NCI-H226 (cell line): Measurements from ENCODE around the gene ESRP2.

Experiments
- DNase-seq: peaks from one replicate; pipeline ENCODE4 v3.0.0-alpha.2; 2015

Gene ESRP2

DNA sequence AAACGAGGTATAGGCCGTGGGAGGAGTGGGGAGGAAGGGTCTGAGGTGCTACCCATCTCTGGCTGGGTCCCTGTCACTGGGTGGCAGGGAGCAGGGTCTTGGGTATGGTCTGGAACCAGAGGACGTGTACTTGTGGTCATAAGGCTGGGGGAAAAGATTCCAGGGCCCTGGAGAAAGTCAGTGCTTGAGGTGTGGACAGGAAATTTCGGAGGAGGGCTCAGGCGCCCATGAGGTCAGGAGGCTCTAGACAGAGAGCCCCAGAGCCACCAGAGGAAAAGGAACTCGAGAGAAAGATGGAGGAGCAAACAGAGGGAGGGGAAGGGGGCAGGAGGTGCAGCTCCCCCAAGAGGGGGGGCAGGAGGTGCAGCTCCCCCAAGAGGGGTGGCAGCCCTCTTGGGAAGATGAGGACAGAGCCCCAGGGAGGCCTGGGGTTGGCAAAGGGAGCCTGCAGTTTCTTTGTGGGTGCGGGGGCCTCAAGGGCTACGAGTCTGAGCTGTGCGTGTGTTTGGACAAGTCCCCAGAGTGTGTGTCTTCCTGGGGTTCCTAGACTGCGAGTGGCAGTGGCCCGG is 27.7 kb upstream of the ESRP2 start:
- no peak for DNase-seq

DNA sequence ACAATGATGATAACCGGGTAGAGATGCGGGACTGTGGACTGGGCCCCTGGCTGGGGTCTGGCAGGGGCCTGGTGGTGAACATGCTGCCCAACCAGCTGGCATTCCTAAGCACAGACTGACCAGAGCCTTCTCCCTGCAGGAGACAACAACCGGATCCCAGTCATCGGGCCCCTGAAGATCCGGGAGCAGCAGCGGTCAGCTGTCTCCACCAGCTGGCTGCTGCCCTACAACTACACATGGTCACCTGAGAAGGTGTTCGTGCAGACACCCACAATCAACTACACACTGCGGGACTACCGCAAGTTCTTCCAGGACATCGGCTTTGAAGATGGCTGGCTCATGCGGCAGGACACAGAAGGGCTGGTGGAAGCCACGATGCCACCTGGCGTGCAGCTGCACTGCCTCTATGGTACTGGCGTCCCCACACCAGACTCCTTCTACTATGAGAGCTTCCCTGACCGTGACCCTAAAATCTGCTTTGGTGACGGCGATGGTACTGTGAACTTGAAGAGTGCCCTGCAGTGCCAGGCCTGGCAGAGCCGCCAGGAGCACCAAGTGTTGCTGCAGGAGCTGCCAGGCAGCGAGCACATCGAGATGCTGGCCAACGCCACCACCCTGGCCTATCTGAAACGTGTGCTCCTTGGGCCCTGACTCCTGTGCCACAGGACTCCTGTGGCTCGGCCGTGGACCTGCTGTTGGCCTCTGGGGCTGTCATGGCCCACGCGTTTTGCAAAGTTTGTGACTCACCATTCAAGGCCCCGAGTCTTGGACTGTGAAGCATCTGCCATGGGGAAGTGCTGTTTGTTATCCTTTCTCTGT is 23.3 kb upstream of the ESRP2 start:
- DNase-seq = no peak

DNA sequence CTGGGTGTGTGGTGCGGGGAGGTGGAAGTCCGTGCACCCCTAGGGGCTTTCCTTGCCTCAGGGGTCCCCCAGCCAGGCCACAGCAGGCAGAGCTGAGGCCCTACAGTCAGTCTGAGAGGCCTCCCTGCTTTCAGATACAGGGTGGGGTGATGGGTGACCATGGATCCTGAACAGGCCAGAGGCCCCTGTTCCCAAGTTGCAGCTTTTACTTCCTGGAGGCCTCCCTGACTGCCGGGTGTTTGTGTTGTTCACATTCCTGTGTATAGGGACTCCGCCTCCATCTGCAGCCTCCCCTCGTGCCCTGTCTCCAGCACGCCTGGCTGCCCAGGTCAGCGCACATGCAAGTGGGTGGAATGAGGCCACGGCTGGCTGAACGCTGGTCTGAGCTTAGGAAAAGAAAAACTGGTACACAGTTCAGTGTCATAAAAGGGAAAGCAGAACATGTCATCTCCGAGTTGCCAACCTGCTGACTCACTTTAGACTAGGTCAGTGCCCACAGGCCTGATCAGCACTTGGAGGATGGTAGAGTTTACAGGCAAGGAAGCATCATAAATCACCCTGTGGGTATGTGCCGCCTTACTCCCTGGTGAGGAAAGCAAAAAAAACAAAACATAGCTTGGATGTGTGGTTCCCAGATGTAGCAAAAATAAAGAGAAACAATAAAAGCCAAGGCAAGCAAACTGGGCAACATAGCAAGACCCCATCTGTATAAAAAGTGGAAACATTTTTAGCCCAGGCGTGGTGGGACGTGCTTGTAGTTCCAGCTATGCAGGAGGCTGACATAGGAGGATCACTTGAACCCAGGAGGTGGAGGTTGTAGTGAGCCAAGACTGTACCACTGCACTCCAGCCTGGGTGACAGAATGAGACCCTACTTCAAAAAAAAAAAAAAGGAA is 22.2 kb upstream of the ESRP2 start:
- DNase-seq = peak; percentile 80

DNA sequence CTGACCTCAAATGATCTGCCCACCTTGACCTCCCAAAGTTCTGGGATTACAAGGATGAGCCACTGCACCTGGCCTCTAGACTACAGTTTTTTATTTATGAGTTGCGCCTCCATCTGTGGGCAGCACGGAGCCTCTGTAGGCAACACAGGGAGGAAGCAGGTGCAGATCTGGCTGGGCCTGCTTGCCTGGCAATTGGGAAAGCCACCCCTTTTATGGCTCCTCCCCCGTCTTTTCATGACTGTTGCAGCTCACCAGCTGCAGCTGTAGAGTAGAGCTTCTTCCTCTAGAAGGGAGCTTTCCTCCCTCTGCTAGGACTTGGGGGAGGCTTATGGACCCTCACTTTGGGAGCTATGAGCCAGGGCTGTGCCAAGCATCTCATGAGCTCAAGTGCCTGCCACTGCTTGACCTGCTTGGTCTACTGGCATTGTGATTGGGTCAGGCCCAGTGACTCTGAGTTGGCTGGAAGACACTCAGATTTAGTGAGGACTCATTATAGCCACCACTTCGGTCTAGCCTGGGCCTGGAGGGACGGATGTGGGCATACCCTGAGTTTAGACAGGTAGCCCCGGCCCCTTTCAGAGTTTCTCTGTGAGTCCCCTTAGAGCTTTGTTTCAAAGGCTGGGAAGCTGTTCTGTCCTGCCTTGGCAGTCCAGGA is 21.5 kb upstream of the ESRP2 start:
- no peak for DNase-seq

DNA sequence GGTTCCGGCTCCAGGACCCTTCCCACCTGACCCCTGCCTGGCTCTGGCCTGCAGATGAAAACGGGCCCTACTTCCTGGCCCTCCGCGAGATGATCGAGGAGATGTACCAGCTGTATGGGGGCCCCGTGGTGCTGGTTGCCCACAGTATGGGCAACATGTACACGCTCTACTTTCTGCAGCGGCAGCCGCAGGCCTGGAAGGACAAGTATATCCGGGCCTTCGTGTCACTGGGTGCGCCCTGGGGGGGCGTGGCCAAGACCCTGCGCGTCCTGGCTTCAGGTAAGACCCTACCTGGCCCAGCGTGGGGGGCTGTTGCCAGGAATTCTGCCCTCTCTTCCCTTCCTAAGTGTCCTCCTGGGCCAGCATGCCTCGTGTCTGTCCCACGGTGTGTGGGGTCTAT is 19.8 kb upstream of the ESRP2 start:
- DNase-seq = no peak

DNA sequence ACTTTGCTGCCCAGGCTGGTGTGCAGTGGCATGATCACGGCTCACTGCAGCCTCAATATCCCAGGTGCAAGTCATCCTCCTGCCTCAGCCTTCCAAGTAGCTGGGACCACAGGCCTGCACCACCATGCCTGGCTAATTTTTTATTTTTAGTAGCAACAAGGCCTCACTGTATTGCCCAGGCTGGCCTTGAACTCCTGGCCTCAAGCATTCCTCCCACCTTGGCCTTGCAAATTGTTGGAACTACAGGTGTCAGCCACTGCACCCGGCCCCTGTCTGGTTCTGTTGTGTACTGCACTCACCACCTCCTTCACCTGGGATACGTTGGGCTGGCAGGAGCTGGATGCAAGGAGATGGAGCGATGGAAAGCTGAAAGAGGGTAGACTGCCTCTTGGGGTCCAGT is 17.8 kb upstream of the ESRP2 start:
- DNase-seq = no peak

DNA sequence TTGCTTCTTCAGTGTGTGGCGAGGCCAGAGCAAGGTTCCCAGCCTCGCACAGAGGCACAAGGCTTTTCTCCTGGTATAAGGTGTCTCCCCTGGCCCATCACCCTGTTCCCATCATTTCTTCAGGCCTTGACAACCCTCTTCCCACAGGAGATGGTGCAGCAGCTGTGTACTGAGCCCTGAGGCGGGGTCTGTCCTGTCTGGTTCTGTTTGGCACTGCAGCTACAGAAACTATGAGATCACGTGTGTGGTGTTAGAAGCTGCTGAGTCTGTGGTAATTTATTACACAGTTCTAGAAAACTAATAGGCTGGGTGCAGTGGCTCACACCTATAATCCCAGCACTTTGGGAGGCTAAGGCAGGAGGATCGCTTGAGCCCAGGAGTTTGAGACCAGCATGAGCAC is 16.5 kb upstream of the ESRP2 start:
- no peak for DNase-seq

DNA sequence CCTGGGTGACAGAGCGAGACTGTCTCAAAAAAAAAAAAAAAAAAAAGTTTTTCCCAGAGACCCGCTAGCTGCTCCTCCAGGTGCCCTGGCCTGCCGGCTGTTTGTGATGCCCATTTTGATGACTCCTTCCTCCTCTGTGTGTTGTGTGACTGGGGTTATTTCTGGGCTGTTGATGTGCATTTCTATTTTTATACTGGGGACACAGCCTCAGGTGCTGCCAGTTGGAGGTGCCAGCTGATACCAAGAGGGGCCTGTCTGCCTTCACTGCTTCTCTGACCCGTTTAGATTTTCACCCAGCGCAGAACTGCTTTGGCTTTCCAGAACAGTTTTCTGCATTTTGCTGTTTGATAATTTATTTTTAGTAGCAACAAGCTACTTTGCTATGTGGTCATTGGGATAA is 15.9 kb upstream of the ESRP2 start:
- DNase-seq = no peak

DNA sequence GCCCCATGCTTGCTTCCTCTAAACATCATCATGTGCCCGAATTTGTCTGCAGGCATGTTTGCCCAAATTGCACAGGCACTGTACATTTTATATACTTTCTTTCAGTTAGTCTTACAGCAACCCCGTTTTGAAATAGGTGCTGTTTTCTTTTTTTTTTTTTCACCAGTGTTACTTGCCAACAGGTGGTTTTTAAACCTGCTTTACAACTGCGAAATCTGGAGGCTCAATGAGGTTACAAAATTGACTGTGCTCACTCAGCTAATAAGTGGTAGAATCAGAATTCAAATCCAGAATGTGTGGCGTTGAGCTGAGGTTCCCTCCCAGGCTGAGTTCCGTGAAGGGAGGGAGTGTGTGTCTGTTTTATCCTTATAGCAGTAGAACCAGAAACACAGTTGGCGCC is 15.0 kb upstream of the ESRP2 start:
- DNase-seq = no peak

DNA sequence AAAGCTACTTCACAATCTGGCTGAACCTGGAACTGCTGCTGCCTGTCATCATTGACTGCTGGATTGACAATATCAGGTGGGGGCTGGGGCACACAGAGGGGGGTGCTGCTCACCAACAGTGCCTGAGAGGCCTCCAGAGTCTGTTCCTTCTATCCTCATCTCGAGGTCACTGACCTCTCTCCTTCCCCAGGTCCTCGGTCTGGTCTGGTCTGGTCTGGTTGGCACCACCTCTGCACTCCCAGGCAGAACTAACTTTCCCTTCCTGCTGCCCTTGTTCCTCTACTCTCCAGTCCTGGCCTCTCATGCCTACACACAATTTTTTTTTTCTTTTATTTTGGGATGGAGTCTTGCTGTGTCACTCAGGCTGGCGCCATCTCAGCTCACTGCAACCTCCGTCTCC is 13.4 kb upstream of the ESRP2 start:
- no peak for DNase-seq

DNA sequence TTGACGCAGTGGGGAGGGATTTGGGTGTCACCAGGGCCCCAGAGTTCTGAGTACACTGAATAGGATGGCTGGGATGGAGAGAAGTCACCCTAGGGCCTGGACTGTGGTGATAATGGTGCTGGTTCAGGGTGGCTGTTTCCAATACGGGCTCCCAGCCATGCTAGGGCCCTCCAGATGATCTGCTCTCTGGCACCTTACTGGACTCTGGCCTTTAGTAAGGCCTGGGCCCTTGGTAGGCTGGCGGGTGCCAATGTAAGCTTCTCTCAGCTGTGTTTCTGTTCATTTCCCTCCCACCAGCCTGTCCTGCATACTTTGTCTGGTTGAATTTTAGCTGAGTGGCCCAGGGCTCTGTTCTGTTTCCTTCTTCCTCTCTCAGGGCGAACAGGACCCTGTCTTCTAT is 12.0 kb upstream of the ESRP2 start:
- no peak for DNase-seq

DNA sequence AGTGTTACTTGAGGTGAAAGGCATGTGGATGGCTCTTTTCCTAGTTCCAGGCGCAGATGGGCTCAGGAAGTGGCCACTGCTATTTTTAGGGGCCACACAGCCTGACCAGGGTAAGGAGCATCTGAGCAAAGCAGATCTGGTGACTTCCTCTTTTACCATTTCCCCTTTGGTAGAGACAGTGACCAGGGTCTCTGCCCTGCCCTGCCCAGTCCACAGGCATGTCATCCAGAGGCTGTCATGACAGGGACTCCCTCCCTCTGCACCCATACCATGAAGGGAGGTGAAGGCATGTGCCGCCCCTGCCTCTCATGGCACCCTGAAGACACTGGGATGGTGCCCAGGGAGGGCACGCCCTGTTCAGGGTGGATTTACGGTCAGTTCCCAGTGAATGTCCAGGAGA is 11.5 kb upstream of the ESRP2 start:
- no peak for DNase-seq

DNA sequence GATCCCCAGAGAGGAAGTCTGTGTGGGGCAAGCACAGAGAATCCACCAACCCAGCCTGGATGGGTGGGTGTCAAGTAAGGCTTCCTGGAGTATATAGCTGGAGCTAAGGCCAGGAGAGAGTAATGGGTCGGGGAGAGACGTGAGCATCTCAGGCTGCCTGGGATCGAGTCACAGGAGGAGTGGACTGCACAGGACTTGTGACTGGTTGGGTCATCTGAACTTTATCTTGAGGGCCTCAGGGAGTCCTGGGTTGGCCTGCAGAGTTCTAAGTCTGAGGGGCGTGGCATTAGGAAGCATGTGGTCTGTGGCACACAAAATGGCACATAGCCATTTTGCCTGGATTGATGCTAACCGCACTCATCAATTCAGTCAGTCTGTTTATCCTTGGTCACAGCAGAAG is 10.7 kb upstream of the ESRP2 start:
- DNase-seq = no peak

DNA sequence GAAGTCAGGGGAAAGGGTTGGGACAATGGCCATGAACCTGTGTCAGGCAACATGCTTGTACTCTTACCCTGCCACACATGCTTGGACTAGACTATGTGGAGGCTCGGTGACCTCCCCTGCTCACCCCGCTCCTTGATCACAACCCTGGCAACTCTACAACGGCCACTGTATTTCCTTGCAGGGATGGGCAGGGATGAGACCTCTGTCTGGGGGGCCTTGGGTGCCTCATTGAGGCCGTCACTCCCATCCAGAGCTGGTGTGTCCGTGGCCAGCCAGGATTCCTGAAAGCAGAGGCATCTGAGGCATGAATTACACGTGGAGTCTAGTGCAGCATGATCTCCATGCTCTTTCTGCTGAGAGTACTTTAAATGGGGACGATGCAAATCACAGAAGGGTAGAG is 10.2 kb upstream of the ESRP2 start:
- DNase-seq = no peak

DNA sequence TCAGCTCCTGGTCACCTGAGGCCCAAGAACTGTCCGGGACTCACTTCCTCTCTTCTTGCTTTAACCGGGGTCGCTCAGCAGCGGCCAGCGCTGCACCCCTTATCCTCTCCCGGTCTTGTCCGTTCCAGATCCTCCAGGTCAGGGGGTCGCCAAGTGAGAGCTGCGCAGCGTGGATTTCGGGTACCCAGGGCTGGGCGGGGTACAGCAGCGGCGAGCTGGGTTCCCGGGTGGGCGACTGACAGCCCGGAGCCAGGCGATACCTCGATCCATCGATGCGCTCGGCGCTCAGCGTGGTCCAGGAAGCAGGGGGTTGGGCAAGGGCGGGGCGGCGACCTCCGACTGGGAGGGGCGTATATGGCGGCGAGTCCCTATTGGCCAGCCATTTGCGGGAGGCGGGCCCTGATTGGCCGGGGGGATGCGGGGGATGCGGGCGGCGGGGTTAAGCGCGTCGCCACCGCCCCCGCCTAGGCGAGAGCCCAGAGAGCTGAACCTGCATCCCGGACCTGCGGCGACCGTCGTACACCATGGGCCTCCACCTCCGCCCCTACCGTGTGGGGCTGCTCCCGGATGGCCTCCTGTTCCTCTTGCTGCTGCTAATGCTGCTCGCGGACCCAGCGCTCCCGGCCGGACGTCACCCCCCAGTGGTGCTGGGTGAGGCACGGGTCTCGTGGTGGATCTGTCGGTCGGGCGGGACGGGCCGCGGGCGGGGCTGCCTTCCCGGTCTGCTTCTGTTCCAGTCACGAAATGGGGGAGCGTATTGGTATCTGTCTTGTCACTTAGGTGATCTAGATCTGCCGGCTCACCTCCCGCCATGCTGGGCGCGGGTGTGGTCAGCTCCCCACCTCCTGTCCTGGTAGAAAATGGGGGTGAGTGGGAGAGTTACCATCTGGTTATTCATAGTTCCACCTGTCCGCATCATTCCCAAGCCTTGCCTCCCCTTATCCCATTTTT is 9.3 kb upstream of the ESRP2 start, which contains the start of gene PLA2G15:
PLA2G15 (plus strand) TSS at position 471 of the 951 bp plus-strand sequence; CDS start at position 525, 54 bp downstream.
- DNase-seq = peak; percentile 84

DNA sequence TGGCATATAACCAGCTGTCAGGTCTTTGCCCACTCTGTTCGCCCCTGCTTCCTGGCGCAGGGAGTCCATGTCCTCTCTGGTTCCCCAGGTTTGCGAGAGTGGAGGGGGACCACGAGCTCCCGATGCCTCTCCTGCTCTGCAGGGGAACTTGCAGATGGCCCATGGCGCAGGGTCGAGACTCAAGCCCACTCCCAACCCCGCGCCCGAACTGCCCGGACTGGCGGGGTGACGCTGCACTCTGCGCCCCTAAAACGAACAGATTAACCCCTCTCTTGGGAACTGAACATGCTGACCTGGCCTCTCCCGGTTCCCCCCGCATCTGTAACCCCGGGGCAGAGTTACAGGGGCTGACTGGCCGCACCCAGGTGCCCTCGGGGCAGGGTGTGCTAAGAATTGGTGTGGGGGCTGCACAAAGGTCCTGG is 8.6 kb upstream of the ESRP2 start:
- DNase-seq = no peak

DNA sequence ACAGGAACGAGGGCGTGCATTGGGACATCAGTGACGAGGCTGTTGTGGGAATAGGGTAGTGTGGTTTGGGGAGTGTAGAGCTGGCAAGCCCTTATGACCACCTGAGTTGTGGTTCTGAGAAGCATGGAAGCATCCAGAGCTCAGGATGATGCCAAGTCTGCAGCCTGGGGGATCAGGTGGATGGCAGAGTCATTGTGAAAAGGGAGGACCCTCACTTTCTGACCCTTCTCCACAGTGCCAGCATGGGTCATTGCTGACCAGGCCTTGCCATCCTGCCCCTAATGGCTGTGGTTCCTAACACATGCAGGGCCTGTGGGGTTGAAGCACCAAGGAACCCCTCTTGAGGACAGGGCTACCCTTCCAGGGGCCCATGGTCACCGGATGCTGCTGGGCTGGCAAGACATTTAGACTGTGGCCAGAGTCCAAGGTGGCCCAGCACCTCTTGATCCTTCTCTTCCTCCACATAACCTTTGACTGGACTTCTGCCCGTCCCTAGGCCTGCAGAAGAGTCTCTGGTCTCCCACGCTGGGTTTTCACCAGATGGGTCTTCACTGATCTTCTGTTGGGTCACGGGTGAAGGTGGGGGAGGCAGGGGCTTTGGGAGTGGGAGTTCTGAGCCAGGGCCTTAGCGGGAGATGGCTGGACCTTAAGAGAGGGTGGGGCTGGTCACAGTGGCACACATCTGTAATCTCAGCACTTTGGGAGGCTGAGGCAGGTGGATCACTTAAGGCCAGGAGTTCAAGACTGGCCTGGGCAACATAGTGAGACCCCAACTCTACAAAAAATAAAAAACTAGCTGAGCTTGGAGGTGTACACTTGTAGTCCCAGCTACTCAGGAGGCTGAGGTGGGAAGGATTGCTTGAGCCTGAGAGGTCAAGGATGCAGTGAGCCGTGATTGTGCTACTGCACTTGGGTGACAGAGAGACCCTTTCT is 7.3 kb upstream of the ESRP2 start:
- DNase-seq = no peak

DNA sequence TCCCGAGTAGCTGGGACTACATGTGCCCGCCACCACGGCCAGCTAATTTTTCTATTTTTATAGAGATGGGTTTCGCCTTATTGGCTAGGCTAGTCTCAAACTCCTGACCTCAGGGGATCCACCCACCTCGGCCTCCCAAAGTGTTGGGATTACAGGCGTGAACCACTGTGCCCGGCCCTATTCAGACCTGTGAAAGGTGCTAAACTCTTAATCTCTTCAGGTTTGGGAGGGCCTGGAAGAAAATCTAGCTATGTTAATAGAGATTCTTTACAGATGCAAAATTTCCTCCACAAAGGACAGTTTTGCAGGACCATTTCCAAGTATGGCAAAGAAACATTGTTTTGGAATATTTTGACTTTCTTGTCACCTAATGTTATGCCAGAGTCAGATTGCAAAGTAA is 6.2 kb upstream of the ESRP2 start:
- no peak for DNase-seq

DNA sequence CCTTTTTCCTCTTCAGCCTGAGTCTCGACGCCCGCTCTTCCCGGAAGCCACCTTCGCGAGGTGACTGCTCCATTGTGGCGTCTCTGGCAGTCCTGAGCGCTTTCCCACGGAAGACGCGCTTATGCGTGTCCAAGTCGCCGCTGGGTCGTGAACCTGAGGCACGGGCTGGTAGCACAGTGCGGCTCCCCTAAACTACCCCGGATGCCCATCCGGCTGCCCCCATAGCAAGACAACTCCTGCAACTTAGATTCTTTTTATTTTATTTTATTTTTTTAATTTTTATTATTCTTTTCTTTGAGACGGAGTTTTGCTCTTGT is 2.1 kb upstream of the ESRP2 start:
- no peak for DNase-seq

DNA sequence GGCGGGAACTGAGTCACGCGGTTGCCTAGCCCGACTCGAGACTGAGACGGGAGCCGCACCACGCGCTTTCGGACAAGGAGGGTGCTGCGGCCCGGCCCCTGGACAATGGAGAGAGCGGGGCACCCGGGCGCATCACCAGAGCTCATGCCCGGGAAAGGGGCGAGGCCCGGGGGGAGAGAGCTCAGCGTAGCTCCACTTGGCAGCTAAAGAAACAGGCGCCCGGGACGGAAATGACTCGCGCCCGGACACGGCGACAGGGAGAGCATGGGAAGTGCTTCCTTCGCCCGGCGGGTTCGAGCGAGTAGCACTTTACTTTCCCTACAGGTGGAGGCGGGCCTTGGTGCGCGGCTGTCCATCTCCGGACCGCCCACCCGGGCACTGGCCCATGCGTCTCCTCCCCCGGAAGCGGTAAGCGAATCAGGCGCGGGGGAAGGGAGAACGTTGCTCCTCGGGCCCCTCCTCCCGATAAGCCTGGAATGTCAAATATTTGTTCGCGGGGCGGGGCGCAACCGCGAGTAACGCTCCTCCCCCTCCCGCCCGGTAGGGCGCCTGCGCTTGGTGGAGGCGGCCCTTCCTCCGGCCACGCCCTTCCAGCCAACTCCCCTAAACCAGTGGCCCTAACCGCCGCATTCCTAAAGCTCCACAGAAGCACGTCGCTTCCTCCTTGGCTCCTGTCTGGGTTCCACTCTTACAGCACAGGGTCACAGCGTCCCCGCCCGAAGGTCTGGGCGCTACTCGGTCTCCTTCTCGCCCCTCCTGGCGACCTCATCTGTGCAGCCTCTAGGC is 1.5 kb upstream of the ESRP2 start:
- DNase-seq = peak; percentile 95
